Mesenchymal stem cell (in vitro differentiated cells and primary cell): ENCODE data around the gene PPME1.
A peak's percentile ranks its signal among the peaks of the same experiment; 100 is the strongest.
"Not testable (repeated sequence)": the region's sequence is repeated elsewhere in the genome, so short reads cannot be mapped to it uniquely, and the experiment has no call there.

Source experiments
- DNase-seq: peaks from one replicate; pipeline ENCODE4 v3.0.0-alpha.2; 2013
- H2AFZ ChIP-seq: one replicate; pipeline ENCODE4 v1.6.1; 2013; ENCODE audit warnings: low read depth, mild to moderate bottlenecking, control low read depth, inconsistent platforms, low read length, moderate library complexity
- H2AK5ac ChIP-seq: 2 replicates; pipeline ENCODE4 v1.6.1; 2013; ENCODE audit warnings: low read length, moderate library complexity, mild to moderate bottlenecking, inconsistent platforms; ENCODE audit not compliant: severe bottlenecking
- H2BK120ac ChIP-seq: one replicate; pipeline ENCODE4 v1.6.1; 2013; ENCODE audit warnings: low read depth, mild to moderate bottlenecking, inconsistent platforms, low read length, moderate library complexity
- H2BK12ac ChIP-seq, 2 experiments: one replicate each; pipeline ENCODE4 v1.6.1; 2013; ENCODE audit warnings: inconsistent platforms in 2 of 2, low read length in 2 of 2, mild to moderate bottlenecking in 2 of 2, moderate library complexity in 2 of 2, control low read depth in 1 of 2
- H2BK15ac ChIP-seq: one replicate; pipeline ENCODE4 v1.6.1; 2013; ENCODE audit warnings: mild to moderate bottlenecking, low read depth, inconsistent platforms; ENCODE audit not compliant: poor library complexity, severe bottlenecking
- H2BK5ac ChIP-seq: 2 replicates; pipeline ENCODE4 v1.6.1; 2013; ENCODE audit warnings: low read depth, mild to moderate bottlenecking, low read length, control low read depth, inconsistent platforms; ENCODE audit not compliant: poor library complexity, severe bottlenecking
- H3K14ac ChIP-seq, 2 experiments: one replicate each; pipeline ENCODE4 v1.6.1; 2013; ENCODE audit warnings: inconsistent platforms in 2 of 2, low read length in 2 of 2, control low read depth in 1 of 2, mild to moderate bottlenecking in 1 of 2, moderate library complexity in 1 of 2
- H3K18ac ChIP-seq, 2 experiments: one replicate each; pipeline ENCODE4 v1.6.1; 2013; ENCODE audit warnings: inconsistent platforms in 2 of 2, low read length in 2 of 2, control low read depth in 1 of 2, low read depth in 1 of 2, mild to moderate bottlenecking in 1 of 2
- H3K23ac ChIP-seq, 2 experiments: one replicate each; pipeline ENCODE4 v1.6.1; 2013; ENCODE audit warnings: inconsistent platforms in 2 of 2, low read length in 2 of 2, mild to moderate bottlenecking in 2 of 2, moderate library complexity in 2 of 2, control low read depth in 1 of 2
- H3K27ac ChIP-seq: 2 replicates; pipeline ENCODE4 v1.5.1; 2013; ENCODE audit warnings: mild to moderate bottlenecking, moderate library complexity, low read length, control low read depth, inconsistent platforms; ENCODE audit not compliant: poor library complexity, severe bottlenecking
- H3K27me3 ChIP-seq, 2 experiments: 2 replicates each; pipeline versions ENCODE4 v1.6.1 to v1.7.0; 2013; ENCODE audit warnings: low read length in 2 of 2, mild to moderate bottlenecking in 2 of 2, moderate library complexity in 2 of 2, control low read depth in 1 of 2, inconsistent platforms in 1 of 2; ENCODE audit not compliant: control insufficient read depth in 1 of 2, insufficient read depth in 1 of 2
- H3K36me3 ChIP-seq, 2 experiments: 2 replicates each; pipeline versions ENCODE4 v1.6.1 to v1.7.0; 2013; ENCODE audit warnings: low read length in 2 of 2, control low read depth in 1 of 2, inconsistent platforms in 1 of 2, low read depth in 1 of 2, mild to moderate bottlenecking in 1 of 2; ENCODE audit not compliant: insufficient read depth in 2 of 2, control insufficient read depth in 1 of 2
- H3K4ac ChIP-seq, 2 experiments: one replicate each; pipeline ENCODE4 v1.6.1; 2013; ENCODE audit warnings: inconsistent platforms in 2 of 2, low read length in 2 of 2, mild to moderate bottlenecking in 2 of 2, moderate library complexity in 2 of 2, control low read depth in 1 of 2, low read depth in 1 of 2
- H3K4me1 ChIP-seq: 2 replicates; pipeline ENCODE4 v1.6.1; 2013; ENCODE audit warnings: low read depth, low read length, control low read depth; ENCODE audit not compliant: control insufficient read depth, insufficient read depth
- H3K4me2 ChIP-seq: 2 replicates; pipeline ENCODE4 v1.6.1; 2013; ENCODE audit warnings: low read length, mild to moderate bottlenecking, inconsistent platforms; ENCODE audit not compliant: poor library complexity, severe bottlenecking
- H3K4me3 ChIP-seq, 2 experiments: 2 replicates each; pipeline versions ENCODE4 v1.5.1 to v1.7.0; 2013; ENCODE audit warnings: low read length in 2 of 2, mild to moderate bottlenecking in 2 of 2, control low read depth in 1 of 2, low read depth in 1 of 2; ENCODE audit not compliant: insufficient read depth in 1 of 2
- H3K79me1 ChIP-seq: replicated peaks from 2 replicates; pipeline ENCODE4 v1.6.1; 2013; ENCODE audit warnings: mild to moderate bottlenecking, control low read depth, low read length, inconsistent platforms; ENCODE audit not compliant: poor library complexity, severe bottlenecking
- H3K9ac ChIP-seq: 2 replicates; pipeline ENCODE4 v1.7.0; 2013; ENCODE audit warnings: mild to moderate bottlenecking, low read length, moderate library complexity
- H3K9me3 ChIP-seq: 2 replicates; pipeline ENCODE4 v1.7.0; 2013; ENCODE audit warnings: mild to moderate bottlenecking, low read length; ENCODE audit not compliant: control insufficient read depth
- H4K8ac ChIP-seq: one replicate; pipeline ENCODE4 v1.6.1; 2013; ENCODE audit warnings: inconsistent platforms, mild to moderate bottlenecking, low read length, moderate library complexity
- H4K91ac ChIP-seq: one replicate; pipeline ENCODE4 v1.6.1; 2013; ENCODE audit warnings: mild to moderate bottlenecking, low read length, inconsistent platforms
- WGBS: methylation state at CpG from one replicate; pipeline ENCODE4 v1.1.7; 2013; ENCODE audit warnings: mixed read lengths; 5-methylcytosine and 5-hydroxymethylcytosine counted together

The PPME1 gene

DNA sequence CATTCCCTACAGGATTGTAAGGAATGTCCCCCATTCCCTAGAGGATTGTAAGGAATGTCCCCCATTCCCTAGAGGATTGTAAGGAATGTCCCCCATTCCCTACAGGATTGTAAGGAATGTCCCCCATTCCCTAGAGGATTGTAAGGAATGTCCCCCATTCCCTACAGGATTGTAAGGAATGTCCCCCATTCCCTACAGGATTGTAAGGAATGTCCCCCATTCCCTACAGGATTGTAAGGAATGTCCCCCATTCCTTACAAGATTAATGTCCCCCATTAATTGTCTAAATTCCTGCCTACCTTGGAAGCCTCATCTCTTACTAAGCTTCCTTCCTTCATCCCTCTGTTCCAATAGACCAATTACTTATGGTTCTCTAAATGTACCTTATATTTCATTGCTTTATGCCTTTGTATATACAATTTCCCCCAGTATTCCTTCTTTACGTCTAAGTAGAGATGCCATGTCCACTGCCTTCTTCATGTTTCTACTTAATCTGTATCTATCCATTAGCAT is 31.1 kb upstream of the PPME1 start:
- not testable (repeated sequence) for H3K18ac ChIP-seq, DNase-seq, H2BK120ac ChIP-seq, H3K23ac ChIP-seq, H4K8ac ChIP-seq, H4K91ac ChIP-seq, H2AFZ ChIP-seq, H2AK5ac ChIP-seq, H2BK12ac ChIP-seq, H2BK15ac ChIP-seq, H3K9me3 ChIP-seq, H3K4me2 ChIP-seq, H3K9ac ChIP-seq, H3K27me3 ChIP-seq, H3K14ac ChIP-seq, H3K4me1 ChIP-seq, H3K4me3 ChIP-seq, H3K4ac ChIP-seq
- H2BK5ac ChIP-seq: peak overlapping the region; percentile 99
- peak overlapping the region; percentile 100 for H3K27ac ChIP-seq
- peaks cover 0 to 14% of the 10 kb centered on the region in 2 experiments for H3K36me3 ChIP-seq
- 44% methylated on average over 1 of the region's 1 CpG for WGBS
- peaks cover 10% of the 10 kb centered on the region for H3K79me1 ChIP-seq

- Histone ChIP-seq H4K8ac (no peak overlapping the region), H3K9ac (no peak overlapping the region), H2BK5ac (no peak overlapping the region), H3K4me3 (no peak overlapping the region), H3K9me3 (no peaks in the 10 kb centered on the region), H2AFZ (no peak overlapping the region), H3K18ac (no peak overlapping the region), H2BK12ac (no peak overlapping the region), H3K4ac (no peak overlapping the region), H2BK120ac (no peak overlapping the region), H3K79me1 (peaks cover 11% of the 10 kb centered on the region), H4K91ac (no peak overlapping the region), H2BK15ac (no peak overlapping the region), H3K4me2 (no peak overlapping the region), H3K36me3 (peaks cover 0 to 4% of the 10 kb centered on the region in 2 experiments), H3K4me1 (peaks cover 2% of the 10 kb centered on the region), H3K27ac (peak overlapping the region; percentile 88), H3K27me3 (no peaks in the 10 kb centered on the region), H3K14ac (no peak overlapping the region), H3K23ac (no peak overlapping the region), H2AK5ac (peak overlapping the region; percentile 14)
- no peak for DNase-seq
- WGBS: 79% methylated on average over 2 of the region's 2 CpGs
These were observed 29.8 kb upstream of the PPME1 start for GRCh38 chr11:74141241-74141695.

DNA sequence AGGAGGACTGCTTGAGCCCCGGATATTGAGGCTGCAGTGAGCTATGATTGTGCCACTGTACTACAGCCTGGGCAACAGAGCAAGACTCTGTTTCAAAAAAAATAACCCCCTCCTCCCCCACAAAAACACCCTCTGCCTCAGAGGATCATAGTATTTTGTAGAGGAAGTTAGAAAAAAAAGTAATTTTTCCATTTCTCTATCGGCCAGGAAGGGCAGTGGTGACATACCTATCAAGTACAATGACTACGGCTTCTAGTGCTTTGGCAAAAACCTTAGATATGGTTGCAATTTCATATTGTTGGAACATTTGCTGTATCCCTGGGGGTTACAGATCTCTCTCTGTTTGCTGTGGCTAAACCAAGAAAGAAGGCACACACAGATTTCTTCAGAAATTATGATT is 29.2 kb upstream of the PPME1 start:
- no peaks in the 10 kb centered on the region for H3K36me3 ChIP-seq
- H3K23ac ChIP-seq: no peak overlapping the region
- no peak overlapping the region for H2BK5ac ChIP-seq
- no peak for DNase-seq
- peak overlapping the region; percentile 88 for H3K27ac ChIP-seq
- H2BK15ac ChIP-seq: no peak overlapping the region
- no peak overlapping the region for H4K8ac ChIP-seq
- no peak overlapping the region for H2AFZ ChIP-seq
- H2BK12ac ChIP-seq: no peak overlapping the region
- peak overlapping the region; percentile 3 for H3K9ac ChIP-seq
- H3K9me3 ChIP-seq: no peaks in the 10 kb centered on the region
- no peak overlapping the region for H3K4ac ChIP-seq
- no peak overlapping the region for H2BK120ac ChIP-seq
- H3K18ac ChIP-seq: no peak overlapping the region
- H4K91ac ChIP-seq: no peak overlapping the region
- 97% methylated on average over 3 of the region's 3 CpGs for WGBS
- H3K4me1 ChIP-seq: peaks cover 2% of the 10 kb centered on the region
- no peaks in the 10 kb centered on the region for H3K27me3 ChIP-seq
- H3K4me3 ChIP-seq: no peak overlapping the region
- no peak overlapping the region for H3K14ac ChIP-seq
- H3K79me1 ChIP-seq: peaks cover 9% of the 10 kb centered on the region
- H3K4me2 ChIP-seq: no peak overlapping the region
- H2AK5ac ChIP-seq: peak overlapping the region; percentile 14

DNA sequence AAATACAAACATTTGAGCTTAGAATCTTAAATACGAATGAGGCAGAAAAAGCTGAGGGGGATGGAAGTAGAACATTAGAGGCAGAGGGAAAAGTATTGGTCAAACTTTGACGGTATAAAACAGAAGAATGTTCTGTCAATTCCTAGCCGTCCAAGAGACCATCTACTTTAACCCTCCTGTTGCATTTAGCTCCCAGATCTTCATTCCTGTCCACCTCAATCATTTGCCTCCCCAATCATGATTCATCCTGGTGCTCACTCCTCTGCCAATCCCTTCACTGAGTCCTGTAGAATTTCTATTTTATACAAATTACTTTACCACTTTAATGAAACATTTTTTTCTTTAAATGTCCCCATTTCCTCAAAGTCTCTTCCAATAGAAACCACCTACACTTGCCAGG is 28.5 kb upstream of the PPME1 start:
- no peaks in the 10 kb centered on the region for H3K27me3 ChIP-seq
- no peaks in the 10 kb centered on the region for H3K9me3 ChIP-seq
- H2BK12ac ChIP-seq: no peak overlapping the region

More for the DNA sequence above, 28.5 kb upstream of the PPME1 start:
- H3K4me3 ChIP-seq: no peak overlapping the region
- H3K36me3 ChIP-seq: no peaks in the 10 kb centered on the region
- no peak overlapping the region for H3K4me2 ChIP-seq
- no peak overlapping the region for H4K8ac ChIP-seq
- DNase-seq: peak; percentile 18
- H3K18ac ChIP-seq: no peak overlapping the region
- no peak overlapping the region for H3K14ac ChIP-seq
- peak overlapping the region; percentile 47 for H2AK5ac ChIP-seq
- no peak overlapping the region for H2BK5ac ChIP-seq
- H3K79me1 ChIP-seq: peaks cover 11% of the 10 kb centered on the region
- H3K4me1 ChIP-seq: peaks cover 5% of the 10 kb centered on the region
- no peak overlapping the region for H2AFZ ChIP-seq
- H4K91ac ChIP-seq: no peak overlapping the region
- peak overlapping the region; percentile 3 for H3K9ac ChIP-seq
- no peak overlapping the region for H3K4ac ChIP-seq
- H3K23ac ChIP-seq: no peak overlapping the region
- WGBS: 67% methylated on average over 3 of the region's 3 CpGs
- H3K27ac ChIP-seq: peak overlapping the region; percentile 68
- no peak overlapping the region for H2BK120ac ChIP-seq
- no peak overlapping the region for H2BK15ac ChIP-seq
